ENCODE measurements around the gene MYOM3. TPM values are rescaled to one million over a fixed set of nuclear protein-coding genes. Genes with fewer than 3 reads are reported as not detected.

MYOM3 gene
- total RNA-seq = under 0.01 TPM in 2 replicates

DNA sequence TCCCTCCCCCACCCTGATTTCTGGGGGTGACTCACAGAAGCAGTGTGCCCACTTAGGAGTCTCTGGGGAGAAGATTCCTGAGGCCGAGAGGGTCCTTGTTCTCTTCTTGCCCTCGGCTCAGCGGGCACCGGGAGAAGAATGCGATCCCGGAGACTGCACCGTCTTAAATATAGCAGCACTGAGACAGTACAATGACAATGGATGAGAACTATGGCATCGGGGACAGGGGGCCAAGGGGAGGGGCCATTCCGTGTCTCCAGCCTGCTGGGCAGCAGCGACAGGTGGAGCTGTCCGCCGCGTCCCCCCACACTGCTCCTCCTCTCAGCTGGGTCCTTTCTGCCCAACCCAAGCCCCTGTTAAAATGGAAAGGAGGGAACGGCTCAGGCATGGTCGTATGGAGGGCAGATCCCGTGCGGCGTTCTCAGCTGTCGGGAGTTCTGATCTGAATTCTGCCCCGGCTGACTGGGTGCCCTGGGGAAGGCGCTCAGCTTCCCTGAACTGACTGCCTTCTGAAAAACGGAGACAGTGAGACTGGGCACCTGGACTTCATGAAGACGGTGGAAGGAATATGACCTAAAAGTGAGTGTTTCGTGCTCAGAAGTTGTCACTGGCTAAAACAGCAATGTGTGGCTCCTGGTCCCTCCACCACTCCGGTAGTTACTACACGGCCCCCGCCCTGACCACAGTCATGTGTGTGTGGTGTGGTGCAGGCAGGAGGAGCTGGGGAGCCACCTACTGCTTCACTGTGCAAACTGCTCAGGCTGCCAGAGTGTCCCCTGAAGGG lies at the start of gene MYOM3:
Gene MYOM3, minus strand, starts transcription at position 140 of the 784 bp plus-strand sequence. CDS start 3,499 bp downstream, outside the sequence.

GRCh38 chr1:24142546-24143534 lies 30.9 kb upstream of the MYOM3 start, which contains the start of gene IL22RA1:
Gene IL22RA1 (minus strand): TSS chr1:24143140. CDS start chr1:24143082, 58 bp downstream.

Other genes starting within 250 kb of the MYOM3 start
- 7.3 and 34.4 TPM in 2 replicates for gene FUCA1, start 243.8 kb downstream of the MYOM3 start, total RNA-seq
- not detected in 2 replicates for gene CNR2, start 198.8 kb downstream of the MYOM3 start, total RNA-seq
- gene PNRC2, start 152.3 kb downstream of the MYOM3 start, total RNA-seq = 118 and 162 TPM in 2 replicates
- gene SRSF10, start 131.8 kb downstream of the MYOM3 start, total RNA-seq = 77.8 and 109 TPM in 2 replicates
- gene IL22RA1, start 31.0 kb upstream of the MYOM3 start, total RNA-seq = not detected in 2 replicates
- under 0.01 TPM in 2 replicates for gene IFNLR1, start 75.2 kb upstream of the MYOM3 start, total RNA-seq
- gene GRHL3, start 207.2 kb upstream of the MYOM3 start, total RNA-seq = under 0.01 and 0.38 TPM in 2 replicates

Data from regular cardiac myocyte (primary cell).